IMR-90 (cell line): ENCODE measurements around the gene TAF4B. TPM values are rescaled to one million over a fixed set of nuclear protein-coding genes. Genes with fewer than 3 reads are reported as not detected.

ENCODE experiments used
- ATAC-seq: fragments of 200-7000 bp; cut with Tn5 transposase; 2 replicates; pipeline ENCODE4 v1.9.1; 2020; ENCODE audit warnings: low read depth, mild to moderate bottlenecking, moderate library complexity
- BruUV-seq: library from RNA; stranded (reverse); fragments of 400-500 nt; replicated peaks from 2 replicates; lab custom pipeline; 2021; lab: Mats Ljungman, UMichigan
- CTCF ChIA-PET: fragments of 300-600 bp; formaldehyde crosslinking; extraction: SDS; loops from one replicate; lab custom pipeline; 2021; ENCODE audit warnings: antibody characterized with exemption; lab: Yijun Ruan, JAX
- POLR2A ChIA-PET: fragments of 300-600 bp; sonication (Branson Sonifier 250); formaldehyde crosslinking; loops from one replicate; lab custom pipeline; 2022; ENCODE audit warnings: antibody characterized with exemption; ENCODE audit not compliant: unreplicated experiment; lab: Charles Lee
- DNase-seq: peaks from one replicate; pipeline ENCODE4 v3.0.0; 2013
- H2AFZ ChIP-seq: replicated peaks from 2 replicates; pipeline ENCODE3; 2013; ENCODE audit warnings: low read length, mild to moderate bottlenecking; ENCODE audit not compliant: poor library complexity
- H2AK5ac ChIP-seq: 2 replicates; pipeline ENCODE4 v1.6.1; 2013; ENCODE audit warnings: low read depth, low read length, inconsistent platforms
- H2AK9ac ChIP-seq: replicated peaks from 2 replicates; pipeline ENCODE3; 2013; ENCODE audit warnings: mild to moderate bottlenecking, low read depth, low read length, moderate library complexity; ENCODE audit not compliant: poor library complexity
- H2BK120ac ChIP-seq: 2 replicates; pipeline ENCODE4 v1.6.1; 2013; ENCODE audit warnings: low read depth, low read length, inconsistent platforms
- H2BK15ac ChIP-seq: 3 replicates; pipeline ENCODE4 v1.6.1; 2013; ENCODE audit warnings: low read depth, low read length, inconsistent platforms
- H2BK20ac ChIP-seq: 2 replicates; pipeline ENCODE4 v1.6.1; 2013; ENCODE audit warnings: low read depth, mild to moderate bottlenecking, inconsistent platforms, low read length, moderate library complexity
- H2BK5ac ChIP-seq: 2 replicates; pipeline ENCODE4 v1.6.1; 2013; ENCODE audit warnings: mild to moderate bottlenecking, low read depth, low read length, inconsistent platforms; ENCODE audit not compliant: poor library complexity, severe bottlenecking
- H3K14ac ChIP-seq: replicated peaks from 2 replicates; pipeline ENCODE4 v1.6.1; 2013; ENCODE audit warnings: low read depth, low read length, inconsistent platforms
- H3K18ac ChIP-seq: 2 replicates; pipeline ENCODE4 v1.6.1; 2013; ENCODE audit warnings: low read depth, low read length, control low read depth
- H3K23ac ChIP-seq: 2 replicates; pipeline ENCODE4 v1.6.1; 2013; ENCODE audit warnings: low read depth, low read length, inconsistent platforms
- H3K27ac ChIP-seq: 2 replicates; pipeline ENCODE4 v1.5.1; 2013; ENCODE audit warnings: mild to moderate bottlenecking, control low read depth, low read length; ENCODE audit not compliant: insufficient read depth
- H3K27me3 ChIP-seq: 2 replicates; pipeline ENCODE4 v1.6.1; 2013; ENCODE audit warnings: low read length; ENCODE audit not compliant: control insufficient read depth, insufficient read depth
- H3K36me3 ChIP-seq: 2 replicates; pipeline ENCODE4 v1.6.1; 2013; ENCODE audit warnings: low read length, mixed read lengths; ENCODE audit not compliant: control insufficient read depth, insufficient read depth
- H3K4ac ChIP-seq: 2 replicates; pipeline ENCODE4 v1.6.1; 2013; ENCODE audit warnings: low read depth, low read length, inconsistent platforms
- H3K4me1 ChIP-seq: 2 replicates; pipeline ENCODE4 v1.6.1; 2013; ENCODE audit warnings: low read length, mixed read lengths; ENCODE audit not compliant: control insufficient read depth, insufficient read depth
- H3K4me2 ChIP-seq: 2 replicates; pipeline ENCODE4 v1.6.1; 2013; ENCODE audit warnings: low read depth, mild to moderate bottlenecking, control low read depth, low read length, moderate library complexity
- H3K4me3 ChIP-seq: 2 replicates; pipeline ENCODE4 v1.5.1; 2013; ENCODE audit warnings: low read depth, mild to moderate bottlenecking, control low read depth, low read length, moderate library complexity; ENCODE audit not compliant: insufficient read depth
- H3K56ac ChIP-seq: 2 replicates; pipeline ENCODE4 v1.6.1; 2013; ENCODE audit warnings: low read length, inconsistent platforms; ENCODE audit not compliant: insufficient read depth; ENCODE audit errors: extremely low read depth
- H3K79me1 ChIP-seq, 2 experiments: 2 replicates each; pipeline ENCODE4 v1.6.1; 2013; ENCODE audit warnings: low read length in 2 of 2, inconsistent platforms in 1 of 2, low read depth in 1 of 2
- H3K9ac ChIP-seq: 2 replicates; pipeline ENCODE4 v1.6.1; 2013; ENCODE audit warnings: low read depth, low read length, control low read depth
- H3K9me1 ChIP-seq: 2 replicates; pipeline ENCODE4 v1.6.1; 2013; ENCODE audit warnings: low read length, inconsistent platforms; ENCODE audit not compliant: insufficient read depth
- H3K9me3 ChIP-seq: 2 replicates; pipeline ENCODE4 v1.6.1; 2013; ENCODE audit warnings: low read length; ENCODE audit not compliant: control insufficient read depth, insufficient read depth
- H4K20me1 ChIP-seq: 2 replicates; pipeline ENCODE4 v1.6.1; 2013; ENCODE audit warnings: low read length, inconsistent platforms; ENCODE audit not compliant: insufficient read depth
- H4K5ac ChIP-seq: 2 replicates; pipeline ENCODE4 v1.6.1; 2013; ENCODE audit warnings: mild to moderate bottlenecking, low read depth, low read length, control low read depth
- H4K8ac ChIP-seq, 2 experiments: 2 replicates each; pipeline ENCODE4 v1.6.1; 2013; ENCODE audit warnings: low read depth in 2 of 2, low read length in 2 of 2, control low read depth in 1 of 2, inconsistent platforms in 1 of 2
- H4K91ac ChIP-seq: 2 replicates; pipeline ENCODE4 v1.6.1; 2013; ENCODE audit warnings: low read depth, low read length, inconsistent platforms; ENCODE audit not compliant: insufficient read depth
- BHLHE40 ChIP-seq: fragments of 150-350 bp; IDR thresholded peaks from 2 replicates; pipeline ENCODE4 v1.6.1; 2016; ENCODE audit warnings: mild to moderate bottlenecking, low read depth, low read length
- CHD1 ChIP-seq: IDR thresholded peaks from 2 replicates; pipeline ENCODE4 v1.6.1; 2012; ENCODE audit warnings: low read depth, low read length, improper control_type of control experiment
- FOS ChIP-seq: fragments of 150-350 bp; IDR thresholded peaks from 2 replicates; pipeline ENCODE4 v1.6.1; 2016; ENCODE audit warnings: low read depth, low read length
- MAFK ChIP-seq: IDR thresholded peaks from 2 replicates; pipeline ENCODE4 v1.6.1; 2012; ENCODE audit warnings: low read depth, low read length, improper control_type of control experiment
- RAD21 ChIP-seq: IDR thresholded peaks from 2 replicates; pipeline ENCODE4 v1.6.1; 2012; ENCODE audit warnings: low read length, improper control_type of control experiment
- RCOR1 ChIP-seq: IDR thresholded peaks from 2 replicates; pipeline ENCODE4 v1.6.1; 2012; ENCODE audit warnings: mild to moderate bottlenecking, low read length, improper control_type of control experiment; ENCODE audit not compliant: insufficient replicate concordance
- RFX5 ChIP-seq: IDR thresholded peaks from 2 replicates; pipeline ENCODE4 v1.8.0; 2012; ENCODE audit warnings: low read depth, mild to moderate bottlenecking, low read length, moderate library complexity
- SMC3 ChIP-seq: fragments of 150-350 bp; IDR thresholded peaks from 2 replicates; pipeline ENCODE4 v1.6.1; 2016; ENCODE audit warnings: low read depth, mild to moderate bottlenecking, antibody characterized with exemption, low read length, moderate library complexity
- WGBS, 2 experiments: methylation state at CpG; one replicate each; pipeline versions ENCODE4 v1.1.5 to v1.1.7; 2013; ENCODE audit warnings: missing lambda C conversion rate in 2 of 2; ENCODE audit not compliant: insufficient read length in 1 of 2; ENCODE audit errors: extremely low coverage in 2 of 2; 5-methylcytosine and 5-hydroxymethylcytosine counted together
- dilution Hi-C: fragments of 300-500 bp; cut with HindIII; formaldehyde crosslinking; loops from one replicate; pipeline ENCODE4 v1.14.3; 2018; ENCODE audit warnings: low sequenced_read_pairs; ENCODE audit not compliant: unreplicated experiment
- in situ Hi-C: fragments of 300-500 bp; cut with MboI; formaldehyde crosslinking; loops from 3 replicates; pipeline ENCODE4 v1.14.3; 2019; ENCODE audit warnings: low sequenced_read_pairs, inconsistent platforms, mixed read lengths
- intact Hi-C: fragments of 100-400 bp; cut with micrococcal nuclease; formaldehyde crosslinking; loops from 2 replicates; pipeline ENCODE4 v1.10.0; 2022
- polyA plus RNA-seq, 3 experiments: library from polyadenylated mRNA; depleted of rRNA; stranded (reverse); fragments of >200 nt; gene quantifications; 2 replicates each; pipeline ENCODE4 v1.2.3, GENCODE V29; 2012; ENCODE audit warnings: low replicate concordance in 1 of 3
- total RNA-seq: library from RNA; depleted of rRNA; stranded (reverse); fragments of >200 nt; gene quantifications from 2 replicates; pipeline ENCODE4 v1.2.3, GENCODE V29; 2012
- TF ChIP-seq, protein P1 (sequence below): fragments of 150-350 bp; IDR thresholded peaks from 2 replicates; pipeline ENCODE4 v1.6.1; 2017; ENCODE audit warnings: mild to moderate bottlenecking, antibody characterized with exemption, low read length, low read depth

Gene TAF4B
- total and polyA plus RNA-seq, 2 of the 4 experiments (the other 2 are of a cell fraction): 0.38 to 1.1 TPM

DNA sequence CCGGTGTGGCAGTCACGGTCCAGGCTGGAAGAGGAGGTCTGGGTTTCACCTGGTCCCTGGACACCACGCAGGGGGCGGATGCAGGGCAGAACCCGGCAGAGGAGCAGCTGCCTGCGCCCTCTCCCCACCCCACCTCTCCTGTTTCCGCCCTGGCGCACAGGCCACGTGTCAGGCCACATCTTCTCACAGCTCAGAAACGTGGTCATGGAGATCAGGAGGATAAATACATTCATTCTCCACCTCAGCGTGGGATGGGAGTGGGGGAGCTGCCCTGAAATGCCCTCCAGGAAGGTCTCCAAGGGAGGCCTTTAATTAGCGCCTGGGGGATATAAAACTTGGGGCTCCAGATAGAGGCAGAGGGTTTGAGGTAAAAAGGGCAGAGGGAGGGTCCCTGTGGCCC is 180.1 kb downstream of the TAF4B start:
- Histone ChIP-seq H3K4ac (no peak overlapping the region), H2BK15ac (no peak overlapping the region), H4K5ac (no peak overlapping the region), H3K27me3 (peaks cover 15% of the 10 kb centered on the region), H4K20me1 (no peaks in the 10 kb centered on the region), H3K56ac (no peak overlapping the region), H3K79me1 (no peaks in the 10 kb centered on the region), H3K4me2 (no peak overlapping the region), H3K18ac (no peak overlapping the region), H3K27ac (no peak overlapping the region), H2AFZ (no peak overlapping the region), H2AK9ac (no peak overlapping the region), H2BK20ac (no peak overlapping the region), H4K8ac (no peak overlapping the region), H3K9me3 (no peaks in the 10 kb centered on the region), H2AK5ac (no peak overlapping the region), H3K4me1 (no peaks in the 10 kb centered on the region), H4K91ac (no peak overlapping the region), H3K9me1 (no peaks in the 10 kb centered on the region), H3K14ac (no peak overlapping the region), H2BK120ac (no peak overlapping the region), H2BK5ac (no peak overlapping the region), H3K4me3 (no peak overlapping the region), H3K36me3 (no peaks in the 10 kb centered on the region), H3K9ac (no peak overlapping the region), H3K23ac (no peak overlapping the region)
- BruUV-seq: no TSS peak
- intact Hi-C loops (loop anchor here (5.0 to 10.0 kb wide), 2 partner anchors 141 to 1188 kb away; partner anchors contain the start of gene KCTD1), dilution Hi-C loops (no loop called here), in situ Hi-C loops (loop anchor here (5.0 kb wide), 1 partner anchor 241 kb away; no protein-coding TSS in a partner anchor)
- ChIA-PET CTCF (interaction anchor here (1.4 kb wide), 1 partner anchor 246 kb away, joined by 3 read pairs; no protein-coding TSS in a partner anchor), POLR2A (no interaction called here)
- no peak for TF ChIP-seq RFX5
- TF ChIP-seq, protein P1, sequence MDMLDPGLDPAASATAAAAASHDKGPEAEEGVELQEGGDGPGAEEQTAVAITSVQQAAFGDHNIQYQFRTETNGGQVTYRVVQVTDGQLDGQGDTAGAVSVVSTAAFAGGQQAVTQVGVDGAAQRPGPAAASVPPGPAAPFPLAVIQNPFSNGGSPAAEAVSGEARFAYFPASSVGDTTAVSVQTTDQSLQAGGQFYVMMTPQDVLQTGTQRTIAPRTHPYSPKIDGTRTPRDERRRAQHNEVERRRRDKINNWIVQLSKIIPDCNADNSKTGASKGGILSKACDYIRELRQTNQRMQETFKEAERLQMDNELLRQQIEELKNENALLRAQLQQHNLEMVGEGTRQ: no peak
- no peak for TF ChIP-seq BHLHE40
- TF ChIP-seq RAD21: no peak
- TF ChIP-seq MAFK: no peak
- TF ChIP-seq RCOR1: no peak
- no peak for TF ChIP-seq CHD1
- TF ChIP-seq SMC3: no peak
- TF ChIP-seq FOS: no peak
- WGBS, 2 experiments: no CpG with 5 or more reads among the region's 12 CpGs
- no peak for DNase-seq
- ATAC-seq: no peak
